MCF 10A (cell line): ENCODE measurements around the gene RNU4-1. TPM values are rescaled to one million over a fixed set of nuclear protein-coding genes. Genes with fewer than 3 reads are reported as not detected.

Source experiments
- BruUV-seq: library from RNA; stranded (reverse); fragments of 400-500 nt; replicated peaks from 2 replicates; lab custom pipeline; 2021; lab: Mats Ljungman, UMichigan
- CTCF ChIA-PET: fragments of 300-600 bp; sonication (Branson Sonifier 250); formaldehyde crosslinking; extraction: SDS; loops from one replicate; lab custom pipeline; 2021; ENCODE audit warnings: antibody characterized with exemption, inconsistent platforms; lab: Yijun Ruan, JAX
- POLR2A ChIA-PET: fragments of 300-600, 350-650 bp; sonication (Branson Sonifier 250); formaldehyde crosslinking; extraction: SDS; loops from one replicate; lab custom pipeline; 2020; ENCODE audit warnings: antibody characterized with exemption, inconsistent platforms; lab: Yijun Ruan, JAX
- DNase-seq: peaks from one replicate; pipeline ENCODE4 v3.0.0-alpha.2; 2018; ENCODE audit not compliant: unreplicated experiment
- H3K27ac Mint-ChIP-seq: one replicate; pipeline ENCODE4 v1.8.0; 2022; ENCODE audit warnings: mild to moderate bottlenecking, low read depth, mixed read lengths; ENCODE audit not compliant: unreplicated experiment
- H3K27me3 Mint-ChIP-seq: one replicate; pipeline ENCODE4 v1.8.0; 2022; ENCODE audit warnings: mixed read lengths; ENCODE audit not compliant: insufficient read depth, unreplicated experiment
- H3K36me3 Mint-ChIP-seq: one replicate; pipeline ENCODE4 v1.8.0; 2022; ENCODE audit warnings: mild to moderate bottlenecking, moderate library complexity, mixed read lengths; ENCODE audit not compliant: insufficient read depth, unreplicated experiment
- H3K4me1 Mint-ChIP-seq: one replicate; pipeline ENCODE4 v1.8.0; 2022; ENCODE audit warnings: mixed read lengths; ENCODE audit not compliant: insufficient read depth, unreplicated experiment
- H3K4me3 Mint-ChIP-seq: one replicate; pipeline ENCODE4 v1.8.0; 2022; ENCODE audit warnings: mild to moderate bottlenecking, moderate library complexity, mixed read lengths; ENCODE audit not compliant: unreplicated experiment
- H3K9me3 Mint-ChIP-seq: one replicate; pipeline ENCODE4 v1.8.0; 2022; ENCODE audit warnings: mixed read lengths; ENCODE audit not compliant: unreplicated experiment
- CTCF ChIP-seq: fragments of 200-600 bp; IDR thresholded peaks from one replicate; pipeline ENCODE4 v1.8.0; 2022; ENCODE audit warnings: antibody characterized with exemption, mild to moderate bottlenecking; ENCODE audit not compliant: unreplicated experiment
- intact Hi-C: fragments of 100-400 bp; cut with micrococcal nuclease; formaldehyde crosslinking; loops from 2 replicates; pipeline ENCODE4 v1.14.1; 2022
- total RNA-seq: library from RNA; stranded (reverse); gene quantifications from 2 replicates; pipeline ENCODE4 v1.2.3, GENCODE V29; 2022

Gene RNU4-1
- total RNA-seq, 1 experiment from 2014 or later: 1,764 TPM

GRCh38 chr12:120317224-120318105 is 24.4 kb upstream of the RNU4-1 start:
- CTCF ChIA-PET: interaction anchor here (0.6 to 7.8 kb wide), 13 partner anchors 9 to 408 kb away, joined by 3 to 64 read pairs (median 4); partner anchors contain the start of gene SIRT4
- POLR2A ChIA-PET: interaction anchor here (0.6 to 6.3 kb wide), 15 partner anchors 10 to 218 kb away, joined by 3 to 44 read pairs (median 4); partner anchors contain the start of genes RNU4-1, RNU4-2, RPLP0 and SIRT4
- Mint-ChIP-seq H3K4me1 (peaks cover 15% of the 10 kb centered on the region), H3K36me3 (peaks cover 5% of the 10 kb centered on the region), H3K27me3 (no peaks in the 10 kb centered on the region), H3K4me3 (peak overlapping the region; percentile 95), H3K27ac (peak overlapping the region; percentile 97), H3K9me3 (no peaks in the 10 kb centered on the region)
- peak; percentile 100 for DNase-seq
- peak; percentile 54 for TF ChIP-seq CTCF
- no TSS peak for BruUV-seq
- intact Hi-C loops: no loop called here

GRCh38 chr12:120316798-120317223 is 23.8 kb upstream of the RNU4-1 start:
- peaks cover 5% of the 10 kb centered on the region for H3K36me3 Mint-ChIP-seq
- peaks cover 15% of the 10 kb centered on the region for H3K4me1 Mint-ChIP-seq
- DNase-seq: no peak
- POLR2A ChIA-PET: interaction anchor here (0.6 to 6.3 kb wide), 12 partner anchors 10 to 219 kb away, joined by 3 to 44 read pairs (median 4); partner anchors contain the start of genes RNU4-1, RNU4-2, RPLP0 and SIRT4
- TSS peak; percentile 90 for BruUV-seq
- TF ChIP-seq CTCF: no peak
- H3K27ac Mint-ChIP-seq: peak overlapping the region; percentile 97
- CTCF ChIA-PET: interaction anchor here (0.6 to 7.8 kb wide), 13 partner anchors 9 to 407 kb away, joined by 3 to 64 read pairs (median 4); partner anchors contain the start of gene SIRT4
- no peaks in the 10 kb centered on the region for H3K27me3 Mint-ChIP-seq
- no peaks in the 10 kb centered on the region for H3K9me3 Mint-ChIP-seq
- intact Hi-C loops: no loop called here
- H3K4me3 Mint-ChIP-seq: peak overlapping the region; percentile 95

- POLR2A ChIA-PET: interaction anchor here (1.1 to 6.3 kb wide), 4 partner anchors 11 to 215 kb away, joined by 3 to 44 read pairs (median 4); partner anchors contain the start of genes RNU4-2 and SIRT4
- TF ChIP-seq CTCF: no peak
- DNase-seq: peak; percentile 24
- H3K4me3 Mint-ChIP-seq: no peak overlapping the region
- no TSS peak for BruUV-seq
- no peaks in the 10 kb centered on the region for H3K27me3 Mint-ChIP-seq
- CTCF ChIA-PET: interaction anchor here (0.9 to 7.8 kb wide), 5 partner anchors 10 to 86 kb away, joined by 3 to 64 read pairs (median 3); partner anchors contain the start of gene SIRT4
- intact Hi-C loops: no loop called here
- H3K27ac Mint-ChIP-seq: no peak overlapping the region
- H3K9me3 Mint-ChIP-seq: no peaks in the 10 kb centered on the region
- peaks cover 5% of the 10 kb centered on the region for H3K36me3 Mint-ChIP-seq
- H3K4me1 Mint-ChIP-seq: peaks cover 15% of the 10 kb centered on the region
Measured at GRCh38 chr12:120314220-120314619, 21.2 kb upstream of the RNU4-1 start.
